Subcutaneous adipose tissue (tissue), 4 donors: ENCODE data around the gene PPIA. TPM values are rescaled to one million over a fixed set of nuclear protein-coding genes. Genes with fewer than 3 reads are reported as not detected.

ENCODE experiments used
- total RNA-seq, 4 donors: library from RNA; depleted of rRNA; stranded (reverse); fragments of >200 nt; gene quantifications; one replicate each; pipeline ENCODE4 v1.1.0, GENCODE V29; 2016
- TF ChIP-seq, protein P1 (sequence below): fragments of 450-650 bp; IDR thresholded peaks from one replicate; pipeline ENCODE4 v1.5.1; 2016; ENCODE audit warnings: low read depth, mild to moderate bottlenecking, control low read depth, antibody characterized with exemption, moderate library complexity

The PPIA gene
- total RNA-seq, 4 donors from 2014 or later = 921 to 1,568 (median 1,276) TPM

DNA sequence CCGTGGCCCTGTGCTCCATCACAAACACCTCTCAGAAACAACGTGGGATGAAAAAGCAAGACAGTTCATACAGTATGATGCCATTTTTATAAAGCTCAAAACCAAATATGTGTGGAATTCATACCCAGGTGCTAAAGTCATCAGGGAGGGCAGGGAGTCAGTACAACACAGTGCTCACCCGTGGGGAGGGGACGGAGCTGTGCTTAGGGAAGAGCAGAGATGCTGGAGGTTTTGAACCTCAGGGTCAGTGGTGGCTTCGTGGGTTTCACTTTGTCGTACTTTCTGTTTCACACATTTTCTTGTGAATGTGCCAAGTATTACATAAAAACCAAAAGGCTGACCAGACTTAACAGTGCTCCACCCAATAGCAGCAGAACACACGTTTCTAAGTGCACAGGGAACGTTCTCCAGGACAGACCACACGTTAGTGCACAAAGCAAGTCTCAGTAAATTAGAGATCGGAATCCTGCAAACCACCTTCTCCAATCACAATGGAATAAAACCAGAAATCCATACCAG, 26.6 kb upstream of the PPIA start:
- TF ChIP-seq, protein P1, sequence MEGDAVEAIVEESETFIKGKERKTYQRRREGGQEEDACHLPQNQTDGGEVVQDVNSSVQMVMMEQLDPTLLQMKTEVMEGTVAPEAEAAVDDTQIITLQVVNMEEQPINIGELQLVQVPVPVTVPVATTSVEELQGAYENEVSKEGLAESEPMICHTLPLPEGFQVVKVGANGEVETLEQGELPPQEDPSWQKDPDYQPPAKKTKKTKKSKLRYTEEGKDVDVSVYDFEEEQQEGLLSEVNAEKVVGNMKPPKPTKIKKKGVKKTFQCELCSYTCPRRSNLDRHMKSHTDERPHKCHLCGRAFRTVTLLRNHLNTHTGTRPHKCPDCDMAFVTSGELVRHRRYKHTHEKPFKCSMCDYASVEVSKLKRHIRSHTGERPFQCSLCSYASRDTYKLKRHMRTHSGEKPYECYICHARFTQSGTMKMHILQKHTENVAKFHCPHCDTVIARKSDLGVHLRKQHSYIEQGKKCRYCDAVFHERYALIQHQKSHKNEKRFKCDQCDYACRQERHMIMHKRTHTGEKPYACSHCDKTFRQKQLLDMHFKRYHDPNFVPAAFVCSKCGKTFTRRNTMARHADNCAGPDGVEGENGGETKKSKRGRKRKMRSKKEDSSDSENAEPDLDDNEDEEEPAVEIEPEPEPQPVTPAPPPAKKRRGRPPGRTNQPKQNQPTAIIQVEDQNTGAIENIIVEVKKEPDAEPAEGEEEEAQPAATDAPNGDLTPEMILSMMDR = no peak

DNA sequence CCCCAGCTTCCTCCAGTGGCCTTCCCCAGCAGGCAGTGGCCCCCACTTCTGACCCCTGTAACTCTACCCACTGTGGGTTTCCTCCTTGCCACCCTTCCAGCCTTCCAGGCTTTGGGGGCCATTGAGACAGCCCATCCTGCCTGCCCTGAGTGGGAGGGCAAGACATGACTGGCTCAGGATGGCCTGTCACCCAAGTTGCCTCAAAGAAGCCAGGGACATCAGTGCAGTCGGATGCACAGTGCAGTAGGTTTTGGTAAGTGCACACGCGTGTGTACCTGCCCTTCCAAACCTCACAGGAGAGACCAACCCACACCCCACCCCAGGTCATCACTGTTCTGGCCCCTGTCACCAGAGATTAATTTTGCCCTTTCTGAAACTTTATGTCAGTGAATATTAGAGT, 25.1 kb upstream of the PPIA start:
- TF ChIP-seq, protein P1 = no peak

DNA sequence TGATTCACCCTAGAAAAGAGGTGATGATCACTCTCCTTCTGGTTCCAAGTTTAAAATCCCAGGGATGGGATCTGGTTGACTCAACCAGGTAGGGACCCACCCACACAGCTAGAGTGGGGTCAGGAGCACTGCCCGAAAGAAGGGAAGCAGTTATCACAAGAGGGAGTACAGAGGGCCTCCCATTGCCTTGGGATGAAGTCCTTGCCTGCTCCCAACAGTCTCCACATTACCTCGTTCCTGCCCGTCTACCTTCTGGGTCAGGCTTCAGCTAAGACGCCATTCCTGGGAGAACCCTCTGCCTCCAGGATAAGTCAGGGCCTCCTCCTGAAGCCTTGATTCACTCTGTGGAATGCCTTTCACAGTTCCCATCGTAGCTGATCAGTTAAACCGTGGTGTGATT, 24.0 kb upstream of the PPIA start:
- TF ChIP-seq, protein P1 = no peak

GRCh38 chr7:44772867-44773266, 23.6 kb upstream of the PPIA start:
- TF ChIP-seq, protein P1 = no peak

DNA sequence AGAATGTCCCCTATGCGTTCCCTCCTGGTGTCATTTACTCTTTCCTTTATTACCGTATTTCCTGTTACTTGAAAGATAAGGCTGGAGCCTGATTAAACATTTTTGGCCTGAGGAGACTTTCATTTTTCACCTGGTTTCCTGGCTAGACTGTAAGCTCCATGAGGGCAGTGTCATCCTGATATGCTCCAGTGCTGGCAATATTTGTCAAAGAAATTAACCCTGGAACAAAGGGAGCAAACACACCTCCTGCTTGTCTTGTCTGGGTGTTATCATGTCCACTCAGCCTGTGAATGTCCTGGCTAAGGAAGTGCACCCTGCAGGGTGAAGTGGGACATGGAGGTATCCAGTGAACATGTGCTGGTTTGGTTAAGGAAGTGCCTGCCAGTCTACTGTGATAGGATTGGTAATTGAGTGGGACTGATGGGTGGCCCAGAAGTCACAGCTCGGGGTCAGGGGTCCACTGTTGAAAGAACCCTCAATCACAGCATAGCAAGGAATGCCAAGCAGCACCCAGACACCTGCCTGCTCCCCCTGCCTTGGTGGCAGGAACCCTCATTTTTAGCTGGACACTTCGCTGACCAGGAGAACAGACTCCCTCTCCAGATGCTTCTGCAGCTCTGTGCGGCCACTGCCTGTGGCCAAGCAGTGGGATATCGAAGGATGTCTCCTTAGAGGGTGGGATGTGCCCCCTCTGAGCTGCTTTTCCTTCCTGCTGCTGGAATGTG, 20.9 kb upstream of the PPIA start:
- TF ChIP-seq, protein P1 = no peak

GRCh38 chr7:44776211-44776610, 20.3 kb upstream of the PPIA start:
- TF ChIP-seq, protein P1 = no peak

DNA sequence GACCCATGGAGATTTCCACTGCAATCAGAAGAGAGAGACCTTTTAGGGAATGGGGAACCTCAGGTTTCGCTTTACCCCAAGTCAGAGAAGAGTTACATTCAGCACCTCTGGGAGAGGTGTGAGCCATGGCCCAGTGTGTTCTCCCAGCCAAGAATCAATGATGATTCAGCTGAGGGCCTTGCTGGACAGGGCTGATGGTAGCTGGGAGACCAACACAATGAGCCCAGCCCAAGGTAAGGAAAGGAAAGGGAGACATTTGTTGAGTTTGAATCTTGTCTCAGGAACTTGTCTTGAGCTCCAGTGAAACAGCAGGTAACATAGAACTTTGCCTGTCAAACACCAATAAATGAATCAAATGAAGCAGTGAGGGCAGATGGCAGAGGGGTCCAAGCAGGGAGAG, 14.0 kb upstream of the PPIA start:
- TF ChIP-seq, protein P1 = no peak
